SH-SY5Y (cell line): ENCODE data around the gene MAN1A1.

ENCODE experiments used
- GATA2 ChIP-seq: IDR thresholded peaks from 2 replicates; pipeline ENCODE4 v1.6.1; 2011; ENCODE audit warnings: mild to moderate bottlenecking, low read depth, low read length
- GATA3 ChIP-seq: IDR thresholded peaks from 2 replicates; pipeline ENCODE4 v1.6.1; 2011; ENCODE audit warnings: low read depth, mild to moderate bottlenecking, low read length, moderate library complexity

DNA sequence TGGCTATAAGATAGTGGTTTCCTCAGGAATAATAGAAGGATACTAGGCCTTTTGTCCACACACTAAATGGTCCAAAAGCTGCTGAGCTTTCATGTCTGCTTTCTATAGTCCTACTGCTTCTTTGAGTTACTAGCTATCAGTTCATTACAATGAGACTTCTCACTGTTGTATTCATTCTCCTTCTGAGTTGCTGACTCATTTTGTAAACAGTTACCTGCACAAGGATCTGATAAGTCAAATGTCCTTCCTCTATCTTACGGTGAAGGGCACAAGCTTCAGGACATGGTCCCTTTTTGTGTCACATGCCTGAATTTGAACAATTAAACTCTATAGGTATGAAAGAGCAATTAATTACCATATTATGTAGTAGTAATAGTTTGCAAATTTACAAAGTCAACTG lies 90.5 kb downstream of the MAN1A1 start:
- TF ChIP-seq GATA2 (no peak), GATA3 (no peak)
